ENCODE results near the gene DNAJB6. TPM values are rescaled to one million over a fixed set of nuclear protein-coding genes. Genes with fewer than 3 reads are reported as not detected.

The DNAJB6 gene
- total RNA-seq, 1 experiment from 2014 or later: 201 TPM

- no peak overlapping the region for H3K4me3 ChIP-seq (ENCODE audit: low read depth in 2 of 2, low read length in 2 of 2)
- in situ Hi-C loops (cut with HindIII; ENCODE audit: low pct_unique_long_range_greater_than_20kb, low sequenced_read_pairs) (no loop called here), intact Hi-C loops (cut with micrococcal nuclease; ENCODE audit: unreplicated experiment) (loop anchor here (10.0 kb wide), 1 partner anchor 445 kb away; no protein-coding TSS in a partner anchor)
- no peak for TF ChIP-seq REST (IDR thresholded peaks at IDR 0.05; ENCODE audit: insufficient read depth in 1 of 2, low read depth in 2 of 2, low read length in 1 of 2)
- no peak for TF ChIP-seq TCF7L2 (IDR thresholded peaks at IDR 0.05; ENCODE audit: low read depth, low read length)
- no peak for TF ChIP-seq SIN3A (IDR thresholded peaks at IDR 0.05; ENCODE audit: borderline replicate concordance, insufficient read depth, low read depth, low read length)
- TF ChIP-seq POLR2AphosphoS5 (IDR thresholded peaks at IDR 0.05; ENCODE audit: low read depth, low read length): no peak
- TF ChIP-seq CTCF (IDR thresholded peaks at IDR 0.05): no peak
- no peaks in the 10 kb centered on the region for H3K9me3 ChIP-seq (ENCODE audit: control insufficient read depth, insufficient read depth, low read depth, low read length)
- no peak overlapping the region for H3K27ac ChIP-seq (ENCODE audit: low read length)
- BruUV-seq (replicated peaks): no TSS peak
- H3K27me3 ChIP-seq (ENCODE audit: control insufficient read depth, insufficient read depth, low read length): no peaks in the 10 kb centered on the region
- ATAC-seq (no peak), DNase-seq (ENCODE audit: low read depth, low spot score) (no peak)
- CTCF ChIA-PET: no interaction called here
- POLR2A ChIA-PET: no interaction called here
- no peaks in the 10 kb centered on the region for H3K36me3 ChIP-seq (ENCODE audit: control insufficient read depth, insufficient read depth, low read length)
- no peaks in the 10 kb centered on the region for H3K4me1 ChIP-seq (ENCODE audit: control insufficient read depth, insufficient read depth, low read length)
Measured at GRCh38 chr7:157429680-157430224, 92.9 kb downstream of the DNAJB6 start.

GRCh38 chr7:157430721-157431120, 93.9 kb downstream of the DNAJB6 start:
- DNase-seq (ENCODE audit: low read depth, low spot score) (no peak), ATAC-seq (no peak)
- in situ Hi-C loops (cut with HindIII; ENCODE audit: low pct_unique_long_range_greater_than_20kb, low sequenced_read_pairs) (no loop called here), intact Hi-C loops (cut with micrococcal nuclease; ENCODE audit: unreplicated experiment) (loop anchor here (10.0 kb wide), 1 partner anchor 444 kb away; no protein-coding TSS in a partner anchor)
- Histone ChIP-seq H3K9me3 (ENCODE audit: control insufficient read depth, insufficient read depth, low read depth, low read length) (no peaks in the 10 kb centered on the region), H3K4me1 (ENCODE audit: control insufficient read depth, insufficient read depth, low read length) (no peaks in the 10 kb centered on the region), H3K4me3 (ENCODE audit: low read depth in 2 of 2, low read length in 2 of 2) (no peak overlapping the region), H3K36me3 (ENCODE audit: control insufficient read depth, insufficient read depth, low read length) (no peaks in the 10 kb centered on the region), H3K27me3 (ENCODE audit: control insufficient read depth, insufficient read depth, low read length) (no peaks in the 10 kb centered on the region), H3K27ac (ENCODE audit: low read length) (no peak overlapping the region)
- ChIA-PET CTCF (no interaction called here), POLR2A (no interaction called here)
- BruUV-seq (replicated peaks): no TSS peak
- TF ChIP-seq TCF7L2 (IDR thresholded peaks at IDR 0.05; ENCODE audit: low read depth, low read length): no peak
- no peak for TF ChIP-seq POLR2AphosphoS5 (IDR thresholded peaks at IDR 0.05; ENCODE audit: low read depth, low read length)
- TF ChIP-seq SIN3A (IDR thresholded peaks at IDR 0.05; ENCODE audit: borderline replicate concordance, insufficient read depth, low read depth, low read length): no peak
- TF ChIP-seq CTCF (IDR thresholded peaks at IDR 0.05): no peak
- TF ChIP-seq REST (IDR thresholded peaks at IDR 0.05; ENCODE audit: insufficient read depth in 1 of 2, low read depth in 2 of 2, low read length in 1 of 2): no peak
